ENCODE measurements around the gene BZW2. TPM values are rescaled to one million over a fixed set of nuclear protein-coding genes. Genes with fewer than 3 reads are reported as not detected.

BZW2 gene
- total and polyA plus RNA-seq, 2 donors (not counting 1 experiment from before 2014, with no cell fraction given), result 18.4 to 20.6 TPM

DNA sequence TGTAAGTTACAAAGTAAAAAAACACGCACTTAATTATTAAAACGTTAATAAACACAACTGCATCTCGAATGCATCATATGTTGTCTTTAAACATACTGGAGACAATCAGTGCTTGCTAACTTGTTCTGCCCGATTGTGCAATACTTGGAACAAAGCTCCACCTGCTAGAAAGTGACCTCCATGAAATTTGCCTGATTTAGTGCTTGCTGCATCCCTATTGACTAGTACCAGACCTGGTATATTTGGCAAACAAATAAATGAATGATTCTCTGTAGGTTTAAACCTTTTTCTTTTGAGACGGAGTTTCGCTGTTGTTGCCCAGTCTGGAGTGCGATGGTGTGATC lies 6.2 kb downstream of the BZW2 start:
- Histone ChIP-seq H4K20me1 (ENCODE audit: control insufficient read depth, insufficient read depth, low read length, poor library complexity, severe bottlenecking) (peaks cover 48% of the 10 kb centered on the region), H3K79me2 (ENCODE audit: control insufficient read depth, insufficient read depth, low read length) (peaks cover 99% of the 10 kb centered on the region), H3K9ac (ENCODE audit: low read length) (no peak overlapping the region), H3K9me3 (ENCODE audit: control extremely low read depth in 1 of 3, control insufficient read depth in 2 of 3, insufficient read depth in 1 of 3, low read length in 2 of 3) (no peaks in the 10 kb centered on the region), H3K27ac (ENCODE audit: low read length in 2 of 2) (no peak overlapping the region), H3K4me2 (replicated peaks; ENCODE audit: low read depth, low read length, poor library complexity, severe bottlenecking) (no peak overlapping the region), H2AFZ (ENCODE audit: insufficient read depth, low read depth, low read length, poor library complexity, severe bottlenecking) (no peak overlapping the region), H3K36me3 (replicated peaks in 1 of 2; ENCODE audit: control extremely low read depth in 1 of 2, control insufficient read depth in 1 of 2, extremely low read depth in 1 of 2, insufficient read depth in 2 of 2, low read length in 1 of 2) (no peaks in the 10 kb centered on the region), H3K4me1 (ENCODE audit: control insufficient read depth in 2 of 2, insufficient read depth in 2 of 2, low read length in 2 of 2) (peaks cover 5 to 14% of the 10 kb centered on the region in 2 donors), H3K4me3 (ENCODE audit: control extremely low read depth in 1 of 5, extremely low read depth in 1 of 5, insufficient read depth in 1 of 5, low read depth in 2 of 5, low read length in 4 of 5) (no peak overlapping the region), H3K27me3 (replicated peaks in 1 of 4; ENCODE audit: control extremely low read depth in 1 of 4, control insufficient read depth in 3 of 4, insufficient read depth in 4 of 4, low read length in 3 of 4) (no peaks in the 10 kb centered on the region)
- DNase-seq (no peak), ATAC-seq (ENCODE audit: low read depth) (no peak)
- Mint-ChIP-seq H3K27ac (no peak overlapping the region), H3K9me3 (ENCODE audit: insufficient read depth) (no peaks in the 10 kb centered on the region), H3K4me3 (no peak overlapping the region), H3K27me3 (no peaks in the 10 kb centered on the region), H3K4me1 (peaks cover 43% of the 10 kb centered on the region)
- POLR2A ChIA-PET, result no interaction called here
- CTCF ChIA-PET, result no interaction called here
- intact Hi-C loops (cut with micrococcal nuclease), result no loop called here
- TF ChIP-seq, protein P1, sequence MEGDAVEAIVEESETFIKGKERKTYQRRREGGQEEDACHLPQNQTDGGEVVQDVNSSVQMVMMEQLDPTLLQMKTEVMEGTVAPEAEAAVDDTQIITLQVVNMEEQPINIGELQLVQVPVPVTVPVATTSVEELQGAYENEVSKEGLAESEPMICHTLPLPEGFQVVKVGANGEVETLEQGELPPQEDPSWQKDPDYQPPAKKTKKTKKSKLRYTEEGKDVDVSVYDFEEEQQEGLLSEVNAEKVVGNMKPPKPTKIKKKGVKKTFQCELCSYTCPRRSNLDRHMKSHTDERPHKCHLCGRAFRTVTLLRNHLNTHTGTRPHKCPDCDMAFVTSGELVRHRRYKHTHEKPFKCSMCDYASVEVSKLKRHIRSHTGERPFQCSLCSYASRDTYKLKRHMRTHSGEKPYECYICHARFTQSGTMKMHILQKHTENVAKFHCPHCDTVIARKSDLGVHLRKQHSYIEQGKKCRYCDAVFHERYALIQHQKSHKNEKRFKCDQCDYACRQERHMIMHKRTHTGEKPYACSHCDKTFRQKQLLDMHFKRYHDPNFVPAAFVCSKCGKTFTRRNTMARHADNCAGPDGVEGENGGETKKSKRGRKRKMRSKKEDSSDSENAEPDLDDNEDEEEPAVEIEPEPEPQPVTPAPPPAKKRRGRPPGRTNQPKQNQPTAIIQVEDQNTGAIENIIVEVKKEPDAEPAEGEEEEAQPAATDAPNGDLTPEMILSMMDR (IDR thresholded peaks at IDR 0.05), result no peak
- TF ChIP-seq EZH2 (IDR thresholded peaks at IDR 0.05; ENCODE audit: borderline replicate concordance, insufficient read depth, low read depth, low read length, poor library complexity, severe bottlenecking), result no peak
- 94% methylated on average over 7 of the region's 7 CpGs for WGBS (ENCODE audit: insufficient coverage)

DNA sequence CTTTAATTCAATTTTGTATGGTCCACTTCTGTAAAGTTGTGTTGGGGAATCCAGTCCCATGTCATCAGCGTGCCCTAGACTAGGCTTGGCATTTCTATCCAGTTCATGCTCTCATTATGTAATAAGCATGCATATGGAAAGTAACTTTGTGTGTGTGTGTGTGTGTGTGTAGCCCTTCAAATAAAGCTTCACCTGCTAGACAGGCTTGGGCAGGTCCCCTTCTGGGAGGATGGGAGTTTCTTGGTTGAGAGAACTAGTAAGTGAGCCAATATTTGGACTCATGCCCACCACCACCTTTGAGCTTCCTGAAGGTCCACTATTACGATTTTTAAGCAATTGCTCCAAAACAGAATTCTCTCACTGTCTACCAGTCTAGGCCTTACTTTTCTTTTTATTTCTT lies 6.9 kb downstream of the BZW2 start:
- TF ChIP-seq EZH2 (IDR thresholded peaks at IDR 0.05; ENCODE audit: borderline replicate concordance, insufficient read depth, low read depth, low read length, poor library complexity, severe bottlenecking), result no peak
- Histone ChIP-seq H3K4me3 (ENCODE audit: control extremely low read depth in 1 of 5, extremely low read depth in 1 of 5, insufficient read depth in 1 of 5, low read depth in 2 of 5, low read length in 4 of 5) (no peak overlapping the region), H3K9me3 (ENCODE audit: control extremely low read depth in 1 of 3, control insufficient read depth in 2 of 3, insufficient read depth in 1 of 3, low read length in 2 of 3) (no peaks in the 10 kb centered on the region), H3K27ac (ENCODE audit: low read length in 2 of 2) (no peak overlapping the region), H3K27me3 (replicated peaks in 1 of 4; ENCODE audit: control extremely low read depth in 1 of 4, control insufficient read depth in 3 of 4, insufficient read depth in 4 of 4, low read length in 3 of 4) (no peaks in the 10 kb centered on the region), H2AFZ (ENCODE audit: insufficient read depth, low read depth, low read length, poor library complexity, severe bottlenecking) (no peak overlapping the region), H3K4me1 (ENCODE audit: control insufficient read depth in 2 of 2, insufficient read depth in 2 of 2, low read length in 2 of 2) (peaks cover 2 to 7% of the 10 kb centered on the region in 2 donors), H4K20me1 (ENCODE audit: control insufficient read depth, insufficient read depth, low read length, poor library complexity, severe bottlenecking) (peaks cover 50% of the 10 kb centered on the region), H3K79me2 (ENCODE audit: control insufficient read depth, insufficient read depth, low read length) (peaks cover 99% of the 10 kb centered on the region), H3K4me2 (replicated peaks; ENCODE audit: low read depth, low read length, poor library complexity, severe bottlenecking) (no peak overlapping the region), H3K9ac (ENCODE audit: low read length) (no peak overlapping the region), H3K36me3 (replicated peaks in 1 of 2; ENCODE audit: control extremely low read depth in 1 of 2, control insufficient read depth in 1 of 2, extremely low read depth in 1 of 2, insufficient read depth in 2 of 2, low read length in 1 of 2) (no peaks in the 10 kb centered on the region)
- ChIA-PET CTCF (no interaction called here), POLR2A (no interaction called here)
- DNase-seq (no peak), ATAC-seq (ENCODE audit: low read depth) (no peak)
- H3K9me3 Mint-ChIP-seq (ENCODE audit: insufficient read depth), result no peaks in the 10 kb centered on the region
- H3K27ac Mint-ChIP-seq, result no peak overlapping the region
- intact Hi-C loops (cut with micrococcal nuclease), result no loop called here
- no peaks in the 10 kb centered on the region for H3K27me3 Mint-ChIP-seq
- H3K4me1 Mint-ChIP-seq, result peaks cover 39% of the 10 kb centered on the region
- no CpG with 5 or more reads among the region's 2 CpGs for WGBS (ENCODE audit: insufficient coverage)
- H3K4me3 Mint-ChIP-seq, result no peak overlapping the region

Data from B cell (primary cell).